Esophagus squamous epithelium (tissue), 4 donors: ENCODE measurements around the gene FBXO10.
"Not testable (repeated sequence)": the region's sequence is repeated elsewhere in the genome, so short reads cannot be mapped to it uniquely, and the experiment has no call there.

Source experiments
- POLR2A ChIP-seq, 4 donors: fragments of 450-650 bp; IDR thresholded peaks; one replicate each; pipeline ENCODE4 v1.6.1; 2017; ENCODE audit warnings: antibody characterized with exemption in 4 of 4, mild to moderate bottlenecking in 4 of 4, moderate library complexity in 3 of 4
- TF ChIP-seq, protein P1 (sequence below), 6 experiments: fragments of 450-650 bp in 4 of 6; fragments of 200-600 bp in 2 of 6; sonication (generic) in 2 of 6; IDR thresholded peaks; one replicate each; pipeline ENCODE4 v1.5.1; 2016 to 2019; ENCODE audit warnings: antibody characterized with exemption in 6 of 6, mild to moderate bottlenecking in 4 of 6, moderate library complexity in 4 of 6

DNA sequence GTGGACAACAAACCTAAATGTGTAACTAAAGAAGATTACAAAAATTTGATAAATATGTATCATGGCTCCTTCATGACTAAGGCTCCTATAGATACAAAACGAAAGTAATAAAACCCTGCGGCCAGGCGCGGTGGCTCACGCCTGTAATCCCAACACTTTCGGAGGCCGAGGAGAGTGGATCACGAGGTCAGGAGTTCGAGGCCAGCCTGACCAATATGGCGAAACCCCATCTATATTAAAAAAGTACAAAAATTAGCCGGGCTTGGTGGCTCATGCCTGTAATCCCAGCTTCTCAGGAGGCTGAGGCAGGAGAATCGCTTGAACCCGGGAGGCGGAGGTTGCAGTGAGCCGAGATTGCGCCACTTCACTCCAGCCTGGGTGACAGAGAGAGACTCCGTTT is 108.7 kb downstream of the FBXO10 start:
- not testable (repeated sequence) for TF ChIP-seq POLR2A (IDR thresholded peaks at IDR 0.05)
- TF ChIP-seq, protein P1, sequence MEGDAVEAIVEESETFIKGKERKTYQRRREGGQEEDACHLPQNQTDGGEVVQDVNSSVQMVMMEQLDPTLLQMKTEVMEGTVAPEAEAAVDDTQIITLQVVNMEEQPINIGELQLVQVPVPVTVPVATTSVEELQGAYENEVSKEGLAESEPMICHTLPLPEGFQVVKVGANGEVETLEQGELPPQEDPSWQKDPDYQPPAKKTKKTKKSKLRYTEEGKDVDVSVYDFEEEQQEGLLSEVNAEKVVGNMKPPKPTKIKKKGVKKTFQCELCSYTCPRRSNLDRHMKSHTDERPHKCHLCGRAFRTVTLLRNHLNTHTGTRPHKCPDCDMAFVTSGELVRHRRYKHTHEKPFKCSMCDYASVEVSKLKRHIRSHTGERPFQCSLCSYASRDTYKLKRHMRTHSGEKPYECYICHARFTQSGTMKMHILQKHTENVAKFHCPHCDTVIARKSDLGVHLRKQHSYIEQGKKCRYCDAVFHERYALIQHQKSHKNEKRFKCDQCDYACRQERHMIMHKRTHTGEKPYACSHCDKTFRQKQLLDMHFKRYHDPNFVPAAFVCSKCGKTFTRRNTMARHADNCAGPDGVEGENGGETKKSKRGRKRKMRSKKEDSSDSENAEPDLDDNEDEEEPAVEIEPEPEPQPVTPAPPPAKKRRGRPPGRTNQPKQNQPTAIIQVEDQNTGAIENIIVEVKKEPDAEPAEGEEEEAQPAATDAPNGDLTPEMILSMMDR (IDR thresholded peaks at IDR 0.05), result not testable (repeated sequence)
